Globus pallidus (tissue), 1 donor: ENCODE results near the gene GLP2R.

Experiments used
- DNase-seq: peaks from one replicate; pipeline ENCODE4 v3.0.0-alpha.2; 2015; ENCODE audit warnings: low spot score

The GLP2R gene

GRCh38 chr17:9855036-9855435, 29.3 kb downstream of the GLP2R start:
- no peak for DNase-seq

GRCh38 chr17:9859781-9860180, 34.1 kb downstream of the GLP2R start:
- no peak for DNase-seq

GRCh38 chr17:9860851-9861250, 35.1 kb downstream of the GLP2R start:
- no peak for DNase-seq

GRCh38 chr17:9862220-9862619, 36.5 kb downstream of the GLP2R start:
- no peak for DNase-seq

GRCh38 chr17:9862949-9863348, 37.2 kb downstream of the GLP2R start:
- no peak for DNase-seq

- DNase-seq, result no peak
Measured at GRCh38 chr17:9865586-9865985, 39.9 kb downstream of the GLP2R start.

- DNase-seq, result no peak
Measured at GRCh38 chr17:9868552-9868951, 42.8 kb downstream of the GLP2R start.

- DNase-seq, result no peak
Measured at GRCh38 chr17:9872852-9873251, 47.1 kb downstream of the GLP2R start.

- DNase-seq, result no peak
Measured at GRCh38 chr17:9874722-9875121, 49.0 kb downstream of the GLP2R start.

- peak; percentile 55 for DNase-seq
Measured at GRCh38 chr17:9875441-9875840, 49.7 kb downstream of the GLP2R start.

GRCh38 chr17:9878356-9878755, 52.6 kb downstream of the GLP2R start:
- DNase-seq, result no peak

- DNase-seq, result no peak
Measured at GRCh38 chr17:9878786-9879525, 53.2 kb downstream of the GLP2R start.

- DNase-seq, result peak; percentile 59
Measured at GRCh38 chr17:9880582-9880999, 54.9 kb downstream of the GLP2R start.

- DNase-seq, result no peak
Measured at GRCh38 chr17:9883451-9883850, 57.7 kb downstream of the GLP2R start.

GRCh38 chr17:9886141-9886930, 60.6 kb downstream of the GLP2R start:
- peak; percentile 52 for DNase-seq

- DNase-seq, result no peak
Measured at GRCh38 chr17:9887508-9887907, 61.8 kb downstream of the GLP2R start.

GRCh38 chr17:9890124-9890523, 64.4 kb downstream of the GLP2R start:
- no peak for DNase-seq

- DNase-seq, result no peak
Measured at GRCh38 chr17:9893411-9894012, 67.8 kb downstream of the GLP2R start.

GRCh38 chr17:9894231-9894630, 68.5 kb downstream of the GLP2R start:
- DNase-seq, result no peak

- no peak for DNase-seq
Measured at GRCh38 chr17:9895923-9896322, 70.2 kb downstream of the GLP2R start.

GRCh38 chr17:9897372-9897968, 71.7 kb downstream of the GLP2R start:
- no peak for DNase-seq

GRCh38 chr17:9898812-9899211, 73.1 kb downstream of the GLP2R start:
- DNase-seq, result no peak
